Testis (tissue), 2 donors: ENCODE results near the gene ATP4B.

Experiments used
- POLR2A ChIP-seq: fragments of 450-650 bp; IDR thresholded peaks from one replicate; pipeline ENCODE4 v1.6.1; 2017; ENCODE audit warnings: antibody characterized with exemption, mild to moderate bottlenecking, moderate library complexity
- TF ChIP-seq, protein P1 (sequence below), 3 experiments: fragments of 450-650 bp in 2 of 3; fragments of 200-600 bp in 1 of 3; sonication (generic) in 1 of 3; IDR thresholded peaks; one replicate each; pipeline ENCODE4 v1.5.1; 2016 to 2019; ENCODE audit warnings: antibody characterized with exemption in 3 of 3, mild to moderate bottlenecking in 2 of 3, moderate library complexity in 1 of 3

DNA sequence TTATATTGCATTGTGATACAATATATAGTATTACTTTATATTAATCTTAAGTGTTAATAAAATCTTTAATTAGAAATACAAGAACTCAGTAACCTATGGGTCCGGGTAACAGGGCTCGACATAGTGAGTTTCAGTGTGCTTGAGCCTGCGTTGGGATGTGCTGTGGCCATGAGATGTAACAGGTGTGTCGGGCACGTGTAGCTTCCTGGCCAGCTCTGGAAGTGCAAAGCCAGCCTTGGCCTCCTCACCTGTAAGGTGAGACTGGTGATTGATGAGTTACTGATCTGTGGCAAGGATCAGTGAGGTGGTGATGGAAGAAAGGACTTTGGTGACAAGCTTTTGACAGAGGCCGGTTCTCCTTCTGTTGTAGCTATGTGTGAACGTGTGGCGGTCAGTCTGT, 19.2 kb downstream of the ATP4B start:
- TF ChIP-seq, protein P1, sequence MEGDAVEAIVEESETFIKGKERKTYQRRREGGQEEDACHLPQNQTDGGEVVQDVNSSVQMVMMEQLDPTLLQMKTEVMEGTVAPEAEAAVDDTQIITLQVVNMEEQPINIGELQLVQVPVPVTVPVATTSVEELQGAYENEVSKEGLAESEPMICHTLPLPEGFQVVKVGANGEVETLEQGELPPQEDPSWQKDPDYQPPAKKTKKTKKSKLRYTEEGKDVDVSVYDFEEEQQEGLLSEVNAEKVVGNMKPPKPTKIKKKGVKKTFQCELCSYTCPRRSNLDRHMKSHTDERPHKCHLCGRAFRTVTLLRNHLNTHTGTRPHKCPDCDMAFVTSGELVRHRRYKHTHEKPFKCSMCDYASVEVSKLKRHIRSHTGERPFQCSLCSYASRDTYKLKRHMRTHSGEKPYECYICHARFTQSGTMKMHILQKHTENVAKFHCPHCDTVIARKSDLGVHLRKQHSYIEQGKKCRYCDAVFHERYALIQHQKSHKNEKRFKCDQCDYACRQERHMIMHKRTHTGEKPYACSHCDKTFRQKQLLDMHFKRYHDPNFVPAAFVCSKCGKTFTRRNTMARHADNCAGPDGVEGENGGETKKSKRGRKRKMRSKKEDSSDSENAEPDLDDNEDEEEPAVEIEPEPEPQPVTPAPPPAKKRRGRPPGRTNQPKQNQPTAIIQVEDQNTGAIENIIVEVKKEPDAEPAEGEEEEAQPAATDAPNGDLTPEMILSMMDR (IDR thresholded peaks at IDR 0.05), result no peak
- TF ChIP-seq POLR2A, result no peak
